Muscle of leg (tissue), 11 donors: Measurements from ENCODE around the gene KIF15. TPM values are rescaled to one million over a fixed set of nuclear protein-coding genes. Genes with fewer than 3 reads are reported as not detected.

Experiments
- DNase-seq: peaks from one replicate; pipeline ENCODE4 v3.0.0; 2013
- H3K27ac ChIP-seq: one replicate; pipeline ENCODE4 v1.5.1; 2013; ENCODE audit warnings: mild to moderate bottlenecking, low read length, control low read depth
- H3K27me3 ChIP-seq: one replicate; pipeline ENCODE4 v1.6.1; 2013; ENCODE audit warnings: low read length; ENCODE audit not compliant: control insufficient read depth, insufficient read depth
- H3K36me3 ChIP-seq: one replicate; pipeline ENCODE4 v1.6.1; 2013; ENCODE audit warnings: low read length; ENCODE audit not compliant: control insufficient read depth, insufficient read depth
- H3K4me1 ChIP-seq: one replicate; pipeline ENCODE4 v1.6.1; 2013; ENCODE audit warnings: low read length; ENCODE audit not compliant: control insufficient read depth, insufficient read depth
- H3K4me3 ChIP-seq: one replicate; pipeline ENCODE4 v1.5.1; 2013; ENCODE audit warnings: low read length, control low read depth
- H3K9me3 ChIP-seq: replicated peaks from 2 replicates; pipeline ENCODE4 v1.6.1; 2013; ENCODE audit warnings: low read depth, low read length; ENCODE audit not compliant: control insufficient read depth
- WGBS: methylation state at CpG from one replicate; pipeline ENCODE4 v1.1.5; 2013; ENCODE audit warnings: missing lambda C conversion rate; ENCODE audit not compliant: insufficient coverage; 5-methylcytosine and 5-hydroxymethylcytosine counted together
- polyA plus RNA-seq, 8 donors: library from polyadenylated mRNA; unstranded; fragments of 120-200 nt; gene quantifications; one replicate each; pipeline versions ENCODE4 v1.2.1 to v1.2.3, GENCODE V29; 2013; ENCODE audit warnings: inconsistent platforms in 1 of 8, low replicate concordance in 1 of 8; ENCODE audit not compliant: insufficient read length in 8 of 8, insufficient read depth in 1 of 8
- total RNA-seq: library from RNA; stranded (reverse); fragments of 120-200 nt; gene quantifications from one replicate; pipeline ENCODE4 v1.2.4, GENCODE V29; 2013

Gene KIF15
- total and polyA plus RNA-seq, 9 donors: 9.6 to 20.3 (median 12.7) TPM

DNA sequence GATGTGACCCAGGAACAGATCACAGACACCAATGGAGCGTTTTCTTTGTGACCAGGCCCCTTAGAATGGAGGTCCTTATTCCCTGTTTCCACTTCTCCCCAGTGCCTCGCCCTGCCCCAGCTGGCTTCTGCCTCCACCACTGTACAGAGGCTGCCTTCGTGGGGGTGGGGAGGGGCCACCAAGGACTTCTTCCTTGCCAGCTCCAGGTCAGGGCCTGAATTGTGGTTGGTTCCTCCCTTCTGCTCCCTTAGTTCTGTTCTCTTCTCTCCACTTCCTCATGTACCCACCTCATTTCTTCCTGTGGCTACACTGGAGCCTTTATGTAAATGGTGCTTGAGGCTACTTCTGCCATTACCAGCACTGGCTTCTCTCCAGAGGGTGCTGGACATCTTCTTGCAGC lies 129.3 kb downstream of the KIF15 start:
- H3K4me1 ChIP-seq: no peaks in the 10 kb centered on the region
- WGBS: 70% methylated on average over 2 of the region's 3 CpGs
- no peaks in the 10 kb centered on the region for H3K36me3 ChIP-seq
- H3K4me3 ChIP-seq: no peak overlapping the region
- no peak for DNase-seq
- H3K27me3 ChIP-seq: peaks cover 5% of the 10 kb centered on the region
- no peak overlapping the region for H3K27ac ChIP-seq
- no peaks in the 10 kb centered on the region for H3K9me3 ChIP-seq

DNA sequence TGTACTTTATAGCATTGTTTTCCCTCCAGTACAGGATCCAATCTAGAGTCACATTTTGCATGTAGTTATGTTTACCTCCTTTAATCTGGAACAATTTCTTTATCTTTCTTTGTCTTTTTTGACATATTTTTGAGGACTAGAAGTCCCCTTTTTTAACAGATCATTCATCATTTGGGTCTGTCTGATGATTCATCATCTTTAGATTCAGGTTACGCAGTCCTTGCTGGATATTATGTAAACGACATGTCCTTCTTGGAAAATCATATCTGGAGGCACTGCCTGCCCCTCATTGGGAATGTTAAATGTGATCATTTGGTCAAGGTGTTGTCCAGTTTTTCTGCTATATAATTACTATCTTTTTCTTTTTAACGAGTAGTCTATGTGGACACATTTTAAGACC lies 131.1 kb downstream of the KIF15 start:
- H3K36me3 ChIP-seq: no peaks in the 10 kb centered on the region
- H3K9me3 ChIP-seq: no peaks in the 10 kb centered on the region
- no peak for DNase-seq
- 86% methylated on average over 1 of the region's 3 CpGs for WGBS
- H3K4me1 ChIP-seq: no peaks in the 10 kb centered on the region
- no peak overlapping the region for H3K27ac ChIP-seq
- H3K4me3 ChIP-seq: no peak overlapping the region
- H3K27me3 ChIP-seq: no peaks in the 10 kb centered on the region

DNA sequence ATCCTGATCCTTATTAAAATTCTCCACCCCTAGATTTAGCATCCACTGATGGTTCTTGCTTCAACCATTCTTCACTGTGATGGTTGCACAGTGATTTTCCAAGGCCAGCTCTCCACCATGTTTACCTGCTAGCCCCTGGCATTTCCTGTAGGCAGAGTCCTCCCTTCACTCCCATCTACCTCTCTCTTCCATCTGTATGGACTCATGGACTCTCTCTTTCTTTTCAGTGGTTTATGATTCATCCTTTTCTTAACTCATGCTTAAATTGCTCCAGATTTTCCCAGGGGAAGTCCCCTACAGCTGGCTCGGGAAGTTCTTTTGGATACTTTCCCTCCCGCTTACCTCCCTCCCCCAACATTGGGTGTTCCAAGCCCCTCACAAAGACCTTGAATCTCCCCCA lies 131.5 kb downstream of the KIF15 start:
- WGBS: no CpG with 5 or more reads among the region's 2 CpGs
- H3K36me3 ChIP-seq: no peaks in the 10 kb centered on the region

DNA sequence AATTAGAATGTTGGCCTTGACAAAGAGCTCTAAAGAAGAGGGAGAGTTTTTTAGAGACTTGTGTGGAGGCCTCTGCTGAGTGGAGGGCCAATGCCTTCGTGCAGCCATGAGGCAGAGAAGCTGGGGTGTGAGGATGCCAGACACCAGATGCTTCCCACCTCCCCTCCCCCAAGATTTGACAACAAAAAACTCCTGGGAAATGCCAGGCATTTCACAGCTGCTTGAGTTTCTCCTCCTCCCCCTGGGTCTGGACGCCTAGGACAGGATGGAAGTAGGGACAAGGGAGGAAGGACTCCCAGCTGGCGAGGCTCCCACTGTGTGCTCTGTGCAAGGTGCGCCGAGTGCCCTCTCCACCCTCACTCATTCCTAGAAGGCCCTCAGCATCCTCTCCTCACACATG lies 132.9 kb downstream of the KIF15 start:
- no CpG with 5 or more reads among the region's 5 CpGs for WGBS
- H3K27ac ChIP-seq: no peak overlapping the region
- H3K27me3 ChIP-seq: no peaks in the 10 kb centered on the region
- no peak overlapping the region for H3K4me3 ChIP-seq
- H3K9me3 ChIP-seq: no peaks in the 10 kb centered on the region
- H3K36me3 ChIP-seq: no peaks in the 10 kb centered on the region
- no peak for DNase-seq
- no peaks in the 10 kb centered on the region for H3K4me1 ChIP-seq

More for the DNA sequence above, 131.5 kb downstream of the KIF15 start:
- no peaks in the 10 kb centered on the region for H3K9me3 ChIP-seq
- H3K27me3 ChIP-seq: no peaks in the 10 kb centered on the region
- H3K4me1 ChIP-seq: no peaks in the 10 kb centered on the region
- H3K27ac ChIP-seq: no peak overlapping the region
- no peak for DNase-seq
- no peak overlapping the region for H3K4me3 ChIP-seq

DNA sequence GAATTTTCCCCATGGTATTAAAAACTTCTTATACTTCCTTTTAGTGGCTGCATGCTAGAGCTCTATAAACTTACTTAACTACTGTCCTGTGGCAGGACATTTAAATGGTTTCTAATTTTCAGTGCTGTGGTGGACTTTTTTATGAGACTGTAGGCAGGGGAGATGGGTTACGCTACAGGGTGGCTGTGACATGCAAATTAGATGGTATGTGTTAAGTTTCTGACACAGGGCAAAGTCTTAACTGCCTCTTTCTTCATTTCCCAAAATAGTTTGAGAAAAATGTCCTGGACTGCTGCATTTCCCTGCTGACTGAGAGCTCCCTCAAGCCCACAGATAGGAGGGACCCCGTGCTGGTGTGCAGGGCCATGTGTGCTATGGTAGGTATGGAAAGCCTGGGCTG lies 134.8 kb downstream of the KIF15 start:
- Histone ChIP-seq H3K4me3 (no peak overlapping the region), H3K36me3 (no peaks in the 10 kb centered on the region), H3K27me3 (no peaks in the 10 kb centered on the region), H3K9me3 (no peaks in the 10 kb centered on the region), H3K4me1 (no peaks in the 10 kb centered on the region), H3K27ac (no peak overlapping the region)
- 83% methylated on average over 1 of the region's 2 CpGs for WGBS
- DNase-seq: no peak

DNA sequence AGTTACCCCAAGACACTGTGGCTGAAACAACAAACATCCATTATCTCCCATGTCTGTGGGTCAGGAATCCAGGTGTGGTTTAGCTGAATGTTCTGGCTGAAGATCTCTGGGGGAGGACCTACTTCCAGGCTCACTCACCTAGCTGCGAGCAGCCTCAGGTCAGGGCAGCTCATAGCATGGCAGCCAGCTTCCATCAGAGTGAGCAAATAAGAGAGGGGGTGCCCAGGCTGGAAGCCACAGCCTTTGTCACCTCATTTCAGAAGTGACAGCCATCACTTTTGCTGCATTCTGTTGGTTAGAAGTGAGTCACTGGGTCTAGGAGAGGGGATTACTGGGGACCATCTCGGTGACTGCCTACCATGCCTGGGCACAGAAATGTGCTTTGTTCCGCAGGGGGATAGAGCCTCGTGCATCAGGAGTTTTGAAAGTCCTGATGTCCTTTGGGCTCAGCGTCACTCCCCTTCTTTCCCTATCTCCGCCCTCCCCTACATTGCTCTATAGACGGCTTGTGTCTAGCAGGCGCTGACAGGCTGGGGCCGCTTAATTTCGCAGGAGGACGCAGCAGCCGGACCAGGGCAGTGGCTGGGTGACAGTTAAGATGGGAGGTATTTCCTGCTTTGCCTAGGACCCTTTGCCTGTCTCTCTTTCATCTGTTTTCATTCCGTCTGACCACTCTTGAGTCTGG lies 138.2 kb downstream of the KIF15 start:
- Histone ChIP-seq H3K27ac (no peak overlapping the region), H3K36me3 (no peaks in the 10 kb centered on the region), H3K4me3 (no peak overlapping the region), H3K9me3 (no peaks in the 10 kb centered on the region), H3K4me1 (no peaks in the 10 kb centered on the region), H3K27me3 (no peaks in the 10 kb centered on the region)
- no peak for DNase-seq
- 53% methylated on average over 5 of the region's 13 CpGs for WGBS

DNA sequence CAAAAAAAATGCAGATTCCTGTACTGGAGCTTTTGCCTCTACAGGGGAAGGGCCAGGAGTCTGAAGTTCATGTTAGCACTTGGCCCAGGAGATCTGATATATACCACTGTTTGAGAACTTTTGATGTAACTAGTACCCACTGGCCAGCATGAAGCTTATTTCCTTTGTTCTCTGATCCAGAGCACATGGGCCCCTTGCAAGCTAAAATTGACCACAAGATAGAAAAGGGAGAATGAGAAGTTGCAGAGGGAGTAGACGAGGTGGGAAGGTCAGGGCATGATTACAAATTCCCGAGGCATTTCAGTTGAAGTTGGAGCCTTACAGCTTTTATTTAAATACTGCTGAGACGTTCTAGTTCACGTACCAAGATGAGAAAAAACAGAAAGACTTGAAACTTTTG lies 141.0 kb downstream of the KIF15 start:
- H3K27me3 ChIP-seq: no peaks in the 10 kb centered on the region
- no peak for DNase-seq
- no peak overlapping the region for H3K4me3 ChIP-seq
- WGBS: 48% methylated on average over 4 of the region's 4 CpGs
- no peaks in the 10 kb centered on the region for H3K9me3 ChIP-seq
- no peak overlapping the region for H3K27ac ChIP-seq
- H3K4me1 ChIP-seq: no peaks in the 10 kb centered on the region
- no peaks in the 10 kb centered on the region for H3K36me3 ChIP-seq

Other genes starting within 250 kb of the KIF15 start
- 10.9 TPM for gene ZKSCAN7, start 206.6 kb upstream of the KIF15 start, total RNA-seq
- gene ZKSCAN7, start 206.6 kb upstream of the KIF15 start, polyA plus RNA-seq: 1 to 10 TPM; 5.7 to 8.6 (median 6.9) TPM
- 6.2 TPM for gene ZNF660, start 176.8 kb upstream of the KIF15 start, total RNA-seq
- gene ZNF660, start 176.8 kb upstream of the KIF15 start, polyA plus RNA-seq: 1 to 10 TPM; 2.8 to 4.8 (median 3.7) TPM
- 18.6 TPM for gene ZNF197, start 136.8 kb upstream of the KIF15 start, total RNA-seq
- 10 to 100 TPM; 11.8 to 20.9 (median 16.4) TPM for gene ZNF197, start 136.8 kb upstream of the KIF15 start, polyA plus RNA-seq
- 10.1 TPM for gene ZNF35, start 113.1 kb upstream of the KIF15 start, total RNA-seq
- gene ZNF35, start 113.1 kb upstream of the KIF15 start, polyA plus RNA-seq: 1 to 10 TPM; 5.2 to 7.9 (median 5.7) TPM
- 8.4 TPM for gene ZNF502, start 49.1 kb upstream of the KIF15 start, total RNA-seq
- 1 to 10 TPM; 5.1 to 7.2 (median 5.7) TPM for gene ZNF502, start 49.1 kb upstream of the KIF15 start, polyA plus RNA-seq
- gene ZNF501, start 32.2 kb upstream of the KIF15 start, total RNA-seq: 8.6 TPM
- 1 to 10 TPM; 4.6 to 7.2 (median 5.4) TPM for gene ZNF501, start 32.2 kb upstream of the KIF15 start, polyA plus RNA-seq
- gene KIAA1143, start 175 bp upstream of the KIF15 start, total RNA-seq: 30.7 TPM
- gene KIAA1143, start 175 bp upstream of the KIF15 start, polyA plus RNA-seq: 10 to 100 TPM; 23.5 to 35.1 (median 31.0) TPM
- gene TMEM42, start 100.1 kb downstream of the KIF15 start, total RNA-seq: 15.6 TPM
- 10 to 100 TPM; 11.9 to 15.4 (median 13.5) TPM for gene TMEM42, start 100.1 kb downstream of the KIF15 start, polyA plus RNA-seq
- gene TGM4, start 112.8 kb downstream of the KIF15 start, total RNA-seq: not detected
- gene TGM4, start 112.8 kb downstream of the KIF15 start, polyA plus RNA-seq: under 1 TPM in 6 of 8 donors, not detected in 2; 0.04 to 0.28 (median 0.06) TPM
- gene ZDHHC3, start 214.4 kb downstream of the KIF15 start, total RNA-seq: 40.7 TPM
- 10 to 100 TPM; 39.1 to 47.6 (median 43.1) TPM for gene ZDHHC3, start 214.4 kb downstream of the KIF15 start, polyA plus RNA-seq
- gene EXOSC7, start 214.4 kb downstream of the KIF15 start, total RNA-seq: 46.3 TPM
- 10 to 100 TPM; 39.5 to 51.4 (median 43.2) TPM for gene EXOSC7, start 214.4 kb downstream of the KIF15 start, polyA plus RNA-seq